HCT116 (cell line): Measurements from ENCODE around the gene UGGT2. TPM values are rescaled to one million over a fixed set of nuclear protein-coding genes. Genes with fewer than 3 reads are reported as not detected.
"Not testable (repeated sequence)": the region's sequence is repeated elsewhere in the genome, so short reads cannot be mapped to it uniquely, and the experiment has no call there.

Experiments
- ATAC-seq: fragments of 200-7000 bp; cut with Tn5 transposase; 2 replicates; pipeline ENCODE4 v1.9.1; 2020; ENCODE audit warnings: mild to moderate bottlenecking, moderate library complexity
- BruUV-seq: library from RNA; stranded (reverse); fragments of 400-500 nt; replicated peaks from 2 replicates; lab custom pipeline; 2021; lab: Mats Ljungman, UMichigan
- CTCF ChIA-PET: fragments of 300-600 bp; sonication (Branson Sonifier 250); formaldehyde crosslinking; loops from one replicate; lab custom pipeline; 2021; ENCODE audit warnings: antibody characterized with exemption; lab: Charles Lee
- POLR2A ChIA-PET: fragments of 300-600, 350-600 bp; sonication (Branson Sonifier 250); formaldehyde crosslinking; loops from one replicate; lab custom pipeline; 2021; ENCODE audit warnings: antibody characterized with exemption; lab: Charles Lee
- RAD21 ChIA-PET, 2 experiments: fragments of 300-600 bp; sonication (Branson Sonifier 250); formaldehyde crosslinking; loops; one replicate each; lab custom pipeline; 2023; ENCODE audit warnings: low total read pairs in 2 of 2; ENCODE audit not compliant: uncharacterized antibody in 2 of 2, unreplicated experiment in 2 of 2, low non-redundant PET in 1 of 2; lab: Charles Lee
- DNase-seq: peaks from one replicate; pipeline ENCODE4 v3.0.0-alpha.2; 2010; ENCODE audit warnings: low read depth, low spot score
- H2AFZ ChIP-seq: fragments of 200-600 bp; shearing (Covaris generic), sonication (generic); 2 replicates; pipeline ENCODE4 v1.6.1; 2017; ENCODE audit warnings: low read depth, mixed run types, mixed read lengths, antibody characterized with exemption, low read length; ENCODE audit not compliant: poor library complexity, severe bottlenecking
- H3K27ac ChIP-seq: 2 replicates; pipeline ENCODE4 v1.5.1; 2012; ENCODE audit warnings: low read depth, low read length
- H3K27me3 ChIP-seq: fragments of 200-600 bp; sonication (generic); 2 replicates; pipeline ENCODE4 v1.6.1; 2016; ENCODE audit warnings: mixed run types, low read length, mixed read lengths; ENCODE audit not compliant: insufficient read depth
- H3K36me3 ChIP-seq, 2 experiments: fragments of 200-500 bp in 1 of 2; fragments of 200-600 bp in 1 of 2; sonication (Bioruptor generic) in 1 of 2; sonication (generic) in 1 of 2; 2 replicates each; pipeline versions ENCODE4 v1.5.1 to v1.6.1; 2014 to 2016; ENCODE audit warnings: low read length in 2 of 2, inconsistent platforms in 1 of 2, mixed read lengths in 1 of 2, mixed run types in 1 of 2; ENCODE audit not compliant: insufficient read depth in 2 of 2, control insufficient read depth in 1 of 2
- H3K4me1 ChIP-seq, 2 experiments: fragments of 200-600 bp in 1 of 2; sonication (generic) in 1 of 2; 2 replicates each; pipeline versions ENCODE4 v1.5.1 to v1.6.1; 2012 to 2017; ENCODE audit warnings: low read length in 2 of 2, inconsistent platforms in 1 of 2, mild to moderate bottlenecking in 1 of 2, mixed read lengths in 1 of 2, mixed run types in 1 of 2, moderate library complexity in 1 of 2; ENCODE audit not compliant: insufficient read depth in 2 of 2, control insufficient read depth in 1 of 2
- H3K4me2 ChIP-seq: fragments of 200-600 bp; sonication (generic); 2 replicates; pipeline ENCODE4 v1.6.1; 2017; ENCODE audit warnings: mixed run types, low read length, mixed read lengths
- H3K4me3 ChIP-seq, 2 experiments: fragments of 200-600 bp in 1 of 2; sonication (generic) in 1 of 2; replicated peaks in 1 of 2; 2 replicates each; pipeline ENCODE4 v1.5.1; 2011 to 2016; ENCODE audit warnings: low read length in 2 of 2, control low read depth in 1 of 2, low read depth in 1 of 2, mild to moderate bottlenecking in 1 of 2, mixed read lengths in 1 of 2, mixed run types in 1 of 2
- H3K79me2 ChIP-seq: fragments of 200-600 bp; sonication (generic); 2 replicates; pipeline ENCODE4 v1.6.1; 2017; ENCODE audit warnings: mild to moderate bottlenecking, mixed run types, low read length, moderate library complexity, mixed read lengths; ENCODE audit not compliant: insufficient read depth
- H3K9ac ChIP-seq: fragments of 200-600 bp; sonication (generic); 2 replicates; pipeline ENCODE4 v1.6.1; 2016; ENCODE audit warnings: low read length, mixed read lengths
- H3K9me2 ChIP-seq: fragments of 200-600 bp; sonication (generic), shearing (Covaris generic); 2 replicates; pipeline ENCODE4 v1.6.1; 2017; ENCODE audit warnings: mixed run types, mild to moderate bottlenecking, moderate library complexity; ENCODE audit not compliant: insufficient read depth
- H3K9me3 ChIP-seq, 2 experiments: fragments of 200-500 bp in 1 of 2; fragments of 200-600 bp in 1 of 2; sonication (Bioruptor generic) in 1 of 2; sonication (generic) in 1 of 2; 2 replicates each; pipeline ENCODE4 v1.6.1; 2014 to 2017; ENCODE audit warnings: low read length in 2 of 2, mixed read lengths in 2 of 2, inconsistent platforms in 1 of 2, low read depth in 1 of 2, mild to moderate bottlenecking in 1 of 2, mixed run types in 1 of 2, moderate library complexity in 1 of 2; ENCODE audit not compliant: control insufficient read depth in 1 of 2, insufficient read depth in 1 of 2
- H4K20me1 ChIP-seq: fragments of 200-600 bp; sonication (generic), shearing (Covaris generic); 2 replicates; pipeline ENCODE4 v1.6.1; 2017; ENCODE audit warnings: mixed run types, mild to moderate bottlenecking, moderate library complexity; ENCODE audit not compliant: insufficient read depth
- ATF3 ChIP-seq: IDR thresholded peaks from 2 replicates; pipeline ENCODE4 v1.6.1; 2012
- CEBPB ChIP-seq: IDR thresholded peaks from 2 replicates; pipeline ENCODE4 v1.6.1; 2012; ENCODE audit warnings: low read depth
- ELF1 ChIP-seq: IDR thresholded peaks from 2 replicates; pipeline ENCODE4 v1.6.1; 2012; ENCODE audit warnings: low read depth, borderline replicate concordance
- EZH2 ChIP-seq: fragments of 200-600 bp; sonication (generic); IDR thresholded peaks from 2 replicates; pipeline ENCODE4 v1.6.1; 2017; ENCODE audit warnings: antibody characterized with exemption, mixed run types
- EZH2phosphoT487 ChIP-seq: fragments of 200-600 bp; IDR thresholded peaks from 2 replicates; pipeline ENCODE4 v1.6.1; 2018; ENCODE audit warnings: antibody characterized with exemption, borderline replicate concordance
- FOSL1 ChIP-seq: IDR thresholded peaks from 2 replicates; pipeline ENCODE4 v1.6.1; 2012; ENCODE audit warnings: low read depth
- MAX ChIP-seq: IDR thresholded peaks from 2 replicates; pipeline ENCODE4 v1.6.1; 2012
- POLR2A ChIP-seq: IDR thresholded peaks from 2 replicates; pipeline ENCODE4 v1.7.0; 2011; ENCODE audit warnings: borderline replicate concordance; ENCODE audit not compliant: insufficient read depth, insufficient read length; ENCODE audit errors: extremely low read depth
- POLR2AphosphoS5 ChIP-seq: IDR thresholded peaks from 2 replicates; pipeline ENCODE4 v1.6.1; 2011; ENCODE audit warnings: mild to moderate bottlenecking, low read depth, low read length, moderate library complexity
- RAD21 ChIP-seq: IDR thresholded peaks from 2 replicates; pipeline ENCODE4 v1.6.1; 2012; ENCODE audit warnings: low read depth, mild to moderate bottlenecking
- YY1 ChIP-seq: IDR thresholded peaks from 2 replicates; pipeline ENCODE4 v1.6.1; 2011; ENCODE audit warnings: low read length, low read depth, moderate library complexity, mild to moderate bottlenecking; ENCODE audit not compliant: insufficient replicate concordance; ENCODE audit errors: extremely low read depth
- ZNF274 ChIP-seq: fragments of 200-500 bp; sonication (Bioruptor generic); IDR thresholded peaks from 2 replicates; pipeline ENCODE4 v1.6.1; 2014; ENCODE audit warnings: mild to moderate bottlenecking, low read depth, low read length, inconsistent platforms
- intact Hi-C: fragments of 100-400 bp; cut with micrococcal nuclease; formaldehyde crosslinking; loops from 2 replicates; pipeline ENCODE4 v1.10.0; 2022
- total RNA-seq: library from RNA; stranded (reverse); gene quantifications from one replicate; pipeline ENCODE4 v1.2.1, GENCODE V29; 2021; ENCODE audit not compliant: unreplicated experiment

UGGT2 gene
- total RNA-seq, 1 experiment from 2014 or later: 27.1 TPM

- H3K4me2 ChIP-seq, H3K79me2 ChIP-seq, H3K9me3 ChIP-seq, CTCF ChIA-PET, H3K9ac ChIP-seq, H3K27me3 ChIP-seq, ATAC-seq, intact Hi-C loops, H3K9me2 ChIP-seq, H3K4me3 ChIP-seq, H3K27ac ChIP-seq, BruUV-seq, RAD21 ChIA-PET, H3K4me1 ChIP-seq, POLR2A ChIA-PET, H4K20me1 ChIP-seq, H2AFZ ChIP-seq, DNase-seq: not testable (repeated sequence)
- H3K36me3 ChIP-seq: peaks cover 0 to 14% of the 10 kb centered on the region in 2 experiments; a peak in 2 of 4 replicates
Measured at GRCh38 chr13:95845656-95846055, 207.5 kb downstream of the UGGT2 start.

- H3K4me1 ChIP-seq: no peaks in the 10 kb centered on the region
- no peak overlapping the region for H3K4me3 ChIP-seq
- TF ChIP-seq POLR2AphosphoS5 (no peak), EZH2phosphoT487 (no peak), FOSL1 (no peak), YY1 (no peak), POLR2A (no peak), EZH2 (no peak), ATF3 (no peak), ZNF274 (no peak), ELF1 (no peak), MAX (no peak), RAD21 (no peak), CEBPB (no peak)
- DNase-seq (no peak), ATAC-seq (no peak)
- H3K4me2 ChIP-seq: no peak overlapping the region
- no peaks in the 10 kb centered on the region for H3K79me2 ChIP-seq
- no peaks in the 10 kb centered on the region for H3K9me3 ChIP-seq
- BruUV-seq: no TSS peak
- H2AFZ ChIP-seq: no peak overlapping the region
- H3K27ac ChIP-seq: no peak overlapping the region
- intact Hi-C loops: no loop called here
- H3K9me2 ChIP-seq: no peaks in the 10 kb centered on the region
- ChIA-PET RAD21 (no interaction called here), POLR2A (no interaction called here), CTCF (no interaction called here)
- H3K36me3 ChIP-seq: peaks cover 0 to 2% of the 10 kb centered on the region in 2 experiments; a peak in 1 of 4 replicates
- H3K9ac ChIP-seq: no peak overlapping the region
- H4K20me1 ChIP-seq: no peaks in the 10 kb centered on the region
- H3K27me3 ChIP-seq: no peaks in the 10 kb centered on the region
Measured at GRCh38 chr13:95842898-95843297, 210.3 kb downstream of the UGGT2 start.
